ENCODE data around the gene SPART. TPM values are rescaled to one million over a fixed set of nuclear protein-coding genes. Genes with fewer than 3 reads are reported as not detected.
A peak's percentile ranks its signal among the peaks of the same experiment; 100 is the strongest.

Gene SPART
- total RNA-seq: 100 to 1,000 TPM in 1 of 2 donors, 10 to 100 TPM in 1; 86.8 to 116 TPM

- Histone ChIP-seq H3K4me3 (peak within 1 kb of the TSS; percentile 78), H3K9me3 (no peaks in the 10 kb centered on the region), H3K27ac (peak within 1 kb of the TSS; percentile 94 to 98), H3K27me3 (replicated peaks; ENCODE audit: insufficient read depth) (no peaks in the 10 kb centered on the region), H3K36me3 (no peaks in the 10 kb centered on the region), H3K4me1 (ENCODE audit: control insufficient read depth in 1 of 2, low read depth in 2 of 2) (peaks cover 12 to 27% of the 10 kb centered on the region in 2 donors)
- DNase-seq (ENCODE audit: low spot score) (peak; percentile 84), ATAC-seq (ENCODE audit: insufficient number of reproducible peaks, low FRiP score, low read depth) (peak; percentile 94)
- TF ChIP-seq CTCF (IDR thresholded peaks at IDR 0.05): peak; percentile 93
Observed at GRCh38 chr13:36346222-36347083, at the start of gene SPART. SPART (minus strand) TSS chr13:36346394; CDS start chr13:36335830, 10,564 bp downstream.

- Histone ChIP-seq H3K9me3 (no peaks in the 10 kb centered on the region), H3K27ac (no peak overlapping the region), H3K4me3 (no peak overlapping the region), H3K27me3 (replicated peaks; ENCODE audit: insufficient read depth) (no peaks in the 10 kb centered on the region), H3K36me3 (no peaks in the 10 kb centered on the region), H3K4me1 (ENCODE audit: control insufficient read depth in 1 of 2, low read depth in 2 of 2) (no peaks in the 10 kb centered on the region)
- ATAC-seq (ENCODE audit: insufficient number of reproducible peaks, low FRiP score, low read depth): no peak
- peak; percentile 44 for TF ChIP-seq CTCF (IDR thresholded peaks at IDR 0.05)
- no peak for DNase-seq (ENCODE audit: low spot score)
Observed at GRCh38 chr13:36395280-36395679, 49.1 kb upstream of the SPART start.

- H3K27ac ChIP-seq: no peak overlapping the region
- TF ChIP-seq CTCF (IDR thresholded peaks at IDR 0.05): no peak
- H3K4me3 ChIP-seq: no peak overlapping the region
- no peaks in the 10 kb centered on the region for H3K36me3 ChIP-seq
- no peaks in the 10 kb centered on the region for H3K4me1 ChIP-seq (ENCODE audit: control insufficient read depth in 1 of 2, low read depth in 2 of 2)
- H3K27me3 ChIP-seq (replicated peaks; ENCODE audit: insufficient read depth): no peaks in the 10 kb centered on the region
- DNase-seq (ENCODE audit: low spot score): no peak
- no peak for ATAC-seq (ENCODE audit: insufficient number of reproducible peaks, low FRiP score, low read depth)
- H3K9me3 ChIP-seq: no peaks in the 10 kb centered on the region
Observed at GRCh38 chr13:36385489-36385888, 39.3 kb upstream of the SPART start.

GRCh38 chr13:36382030-36382429 lies 35.8 kb upstream of the SPART start:
- H3K27me3 ChIP-seq (replicated peaks; ENCODE audit: insufficient read depth): no peaks in the 10 kb centered on the region
- no peaks in the 10 kb centered on the region for H3K36me3 ChIP-seq
- no peak overlapping the region for H3K4me3 ChIP-seq
- DNase-seq (ENCODE audit: low spot score) (no peak), ATAC-seq (ENCODE audit: insufficient number of reproducible peaks, low FRiP score, low read depth) (no peak)
- no peak for TF ChIP-seq CTCF (IDR thresholded peaks at IDR 0.05)
- no peak overlapping the region for H3K27ac ChIP-seq
- H3K4me1 ChIP-seq (ENCODE audit: control insufficient read depth in 1 of 2, low read depth in 2 of 2): no peaks in the 10 kb centered on the region
- H3K9me3 ChIP-seq: no peaks in the 10 kb centered on the region

- no peaks in the 10 kb centered on the region for H3K27me3 ChIP-seq (replicated peaks; ENCODE audit: insufficient read depth)
- H3K36me3 ChIP-seq: no peaks in the 10 kb centered on the region
- no peak for DNase-seq (ENCODE audit: low spot score)
- no peak for TF ChIP-seq CTCF (IDR thresholded peaks at IDR 0.05)
- no peak overlapping the region for H3K27ac ChIP-seq
- no peaks in the 10 kb centered on the region for H3K9me3 ChIP-seq
- no peak for ATAC-seq (ENCODE audit: insufficient number of reproducible peaks, low FRiP score, low read depth)
- H3K4me3 ChIP-seq: no peak overlapping the region
- no peaks in the 10 kb centered on the region for H3K4me1 ChIP-seq (ENCODE audit: control insufficient read depth in 1 of 2, low read depth in 2 of 2)
Observed at GRCh38 chr13:36377826-36378468, 31.8 kb upstream of the SPART start.
